ENCODE measurements around the gene SUGP2.

DNA sequence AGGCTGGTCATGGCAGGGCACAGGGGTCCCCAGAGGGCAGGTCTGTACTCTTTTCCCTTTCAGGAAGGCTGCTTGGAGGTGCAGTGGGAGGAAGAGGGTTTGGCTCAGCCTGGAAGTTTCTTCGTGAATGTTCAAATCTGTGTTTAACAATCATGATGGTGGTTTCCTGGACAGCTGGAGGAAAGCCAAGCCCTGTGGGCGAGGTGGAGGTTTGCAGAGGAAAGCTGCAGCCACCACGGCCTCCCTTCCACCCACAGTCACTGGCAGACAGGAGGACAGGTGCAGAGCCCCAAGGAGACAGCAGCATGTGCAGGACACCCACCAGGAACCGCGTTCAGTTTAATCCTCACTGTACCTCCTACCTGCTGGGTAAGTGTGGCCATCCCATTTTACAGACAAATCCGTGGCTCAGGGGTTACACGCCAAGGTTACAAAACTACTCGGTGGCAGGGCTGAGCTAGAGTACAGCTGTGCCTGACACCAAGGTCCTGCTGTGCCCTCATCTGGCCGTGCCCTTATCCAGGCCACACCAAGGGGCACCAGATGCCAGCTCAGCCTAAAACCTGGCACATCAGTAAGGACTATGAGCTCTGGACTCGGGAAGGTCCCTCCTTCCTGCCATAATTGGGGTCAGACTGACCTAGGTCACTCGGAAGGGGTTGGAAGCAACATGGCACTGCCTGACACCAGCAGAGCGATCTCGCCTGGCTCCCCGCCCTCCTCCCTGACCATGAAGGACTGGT, 34.1 kb downstream of the SUGP2 start:
- TF ChIP-seq, protein P1, sequence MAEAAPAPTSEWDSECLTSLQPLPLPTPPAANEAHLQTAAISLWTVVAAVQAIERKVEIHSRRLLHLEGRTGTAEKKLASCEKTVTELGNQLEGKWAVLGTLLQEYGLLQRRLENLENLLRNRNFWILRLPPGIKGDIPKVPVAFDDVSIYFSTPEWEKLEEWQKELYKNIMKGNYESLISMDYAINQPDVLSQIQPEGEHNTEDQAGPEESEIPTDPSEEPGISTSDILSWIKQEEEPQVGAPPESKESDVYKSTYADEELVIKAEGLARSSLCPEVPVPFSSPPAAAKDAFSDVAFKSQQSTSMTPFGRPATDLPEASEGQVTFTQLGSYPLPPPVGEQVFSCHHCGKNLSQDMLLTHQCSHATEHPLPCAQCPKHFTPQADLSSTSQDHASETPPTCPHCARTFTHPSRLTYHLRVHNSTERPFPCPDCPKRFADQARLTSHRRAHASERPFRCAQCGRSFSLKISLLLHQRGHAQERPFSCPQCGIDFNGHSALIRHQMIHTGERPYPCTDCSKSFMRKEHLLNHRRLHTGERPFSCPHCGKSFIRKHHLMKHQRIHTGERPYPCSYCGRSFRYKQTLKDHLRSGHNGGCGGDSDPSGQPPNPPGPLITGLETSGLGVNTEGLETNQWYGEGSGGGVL (CRISPR knock-in tag; IDR thresholded peaks at IDR 0.05), result no peak
- TF ChIP-seq YY1 (IDR thresholded peaks at IDR 0.05; ENCODE audit: borderline replicate concordance in 1 of 3, control insufficient read depth in 1 of 3, extremely low read depth in 1 of 3, insufficient read depth in 3 of 3, insufficient read length in 1 of 3, insufficient replicate concordance in 2 of 3, low read depth in 1 of 3, low read length in 2 of 3) (no peak), SP1 (CRISPR knock-in tag; IDR thresholded peaks at IDR 0.05) (no peak), MAFK (IDR thresholded peaks at IDR 0.05; ENCODE audit: low read length) (no peak)

Measured in K562 (cell line).